ENCODE results near the gene JADE3.

DNA sequence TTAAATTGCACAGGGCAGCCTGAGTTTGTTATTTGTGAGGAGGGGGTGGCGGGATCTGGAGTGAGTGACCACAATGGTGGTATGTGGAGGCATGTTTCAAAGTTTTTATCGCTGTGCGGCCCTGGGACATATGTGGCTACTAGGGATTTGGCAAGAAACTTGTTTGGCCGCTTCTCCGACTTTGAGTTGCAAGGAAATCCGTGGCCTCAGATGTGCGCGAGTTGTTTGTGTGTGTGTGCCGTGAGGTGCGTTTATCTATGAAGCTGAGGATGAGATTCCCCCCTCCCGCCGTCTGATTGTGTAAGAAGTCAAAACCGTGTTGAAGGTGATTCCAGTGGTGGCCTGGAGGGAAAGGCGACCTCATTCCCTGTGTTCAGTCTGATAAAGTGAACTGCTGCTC, 1.4 kb downstream of the JADE3 start:
- TF ChIP-seq, protein P1, sequence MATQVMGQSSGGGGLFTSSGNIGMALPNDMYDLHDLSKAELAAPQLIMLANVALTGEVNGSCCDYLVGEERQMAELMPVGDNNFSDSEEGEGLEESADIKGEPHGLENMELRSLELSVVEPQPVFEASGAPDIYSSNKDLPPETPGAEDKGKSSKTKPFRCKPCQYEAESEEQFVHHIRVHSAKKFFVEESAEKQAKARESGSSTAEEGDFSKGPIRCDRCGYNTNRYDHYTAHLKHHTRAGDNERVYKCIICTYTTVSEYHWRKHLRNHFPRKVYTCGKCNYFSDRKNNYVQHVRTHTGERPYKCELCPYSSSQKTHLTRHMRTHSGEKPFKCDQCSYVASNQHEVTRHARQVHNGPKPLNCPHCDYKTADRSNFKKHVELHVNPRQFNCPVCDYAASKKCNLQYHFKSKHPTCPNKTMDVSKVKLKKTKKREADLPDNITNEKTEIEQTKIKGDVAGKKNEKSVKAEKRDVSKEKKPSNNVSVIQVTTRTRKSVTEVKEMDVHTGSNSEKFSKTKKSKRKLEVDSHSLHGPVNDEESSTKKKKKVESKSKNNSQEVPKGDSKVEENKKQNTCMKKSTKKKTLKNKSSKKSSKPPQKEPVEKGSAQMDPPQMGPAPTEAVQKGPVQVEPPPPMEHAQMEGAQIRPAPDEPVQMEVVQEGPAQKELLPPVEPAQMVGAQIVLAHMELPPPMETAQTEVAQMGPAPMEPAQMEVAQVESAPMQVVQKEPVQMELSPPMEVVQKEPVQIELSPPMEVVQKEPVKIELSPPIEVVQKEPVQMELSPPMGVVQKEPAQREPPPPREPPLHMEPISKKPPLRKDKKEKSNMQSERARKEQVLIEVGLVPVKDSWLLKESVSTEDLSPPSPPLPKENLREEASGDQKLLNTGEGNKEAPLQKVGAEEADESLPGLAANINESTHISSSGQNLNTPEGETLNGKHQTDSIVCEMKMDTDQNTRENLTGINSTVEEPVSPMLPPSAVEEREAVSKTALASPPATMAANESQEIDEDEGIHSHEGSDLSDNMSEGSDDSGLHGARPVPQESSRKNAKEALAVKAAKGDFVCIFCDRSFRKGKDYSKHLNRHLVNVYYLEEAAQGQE (IDR thresholded peaks at IDR 0.05; ENCODE audit: unreplicated experiment) = no peak
- TF ChIP-seq CTCF (conservative IDR thresholded peaks at IDR 0.05; ENCODE audit: low read depth in 2 of 2) = no peak
- TF ChIP-seq POLR2AphosphoS5 (IDR thresholded peaks at IDR 0.05; ENCODE audit: low read depth) = no peak

Data from GM23338 (cell line).